ENCODE data around the gene TARBP1.
A peak's percentile ranks its signal among the peaks of the same experiment; 100 is the strongest.
"Not testable (repeated sequence)": the region's sequence is repeated elsewhere in the genome, so short reads cannot be mapped to it uniquely, and the experiment has no call there.

TARBP1 gene

GRCh38 chr1:234396092-234396491 is 82.9 kb downstream of the TARBP1 start:
- no peak for DNase-seq (ENCODE audit: low read depth in 2 of 3, low spot score in 2 of 3)

GRCh38 chr1:234395297-234395696 is 83.7 kb downstream of the TARBP1 start:
- no peak for DNase-seq (ENCODE audit: low read depth in 2 of 3, low spot score in 2 of 3)

- DNase-seq (ENCODE audit: low read depth in 2 of 3, low spot score in 2 of 3), result no peak
These were observed 85.8 kb downstream of the TARBP1 start for GRCh38 chr1:234393190-234393589.

- no peak for DNase-seq (ENCODE audit: low read depth in 2 of 3, low spot score in 2 of 3)
These were observed 90.9 kb downstream of the TARBP1 start for GRCh38 chr1:234388094-234388493.

- DNase-seq (ENCODE audit: low read depth in 2 of 3, low spot score in 2 of 3), result no peak
These were observed 92.9 kb downstream of the TARBP1 start for GRCh38 chr1:234386122-234386521.

- DNase-seq (ENCODE audit: low read depth in 2 of 3, low spot score in 2 of 3), result no peak
These were observed 97.1 kb downstream of the TARBP1 start for GRCh38 chr1:234381699-234382555.

- DNase-seq (ENCODE audit: low read depth in 2 of 3, low spot score in 2 of 3), result not testable (repeated sequence)
These were observed 99.3 kb downstream of the TARBP1 start for GRCh38 chr1:234379591-234380109.

GRCh38 chr1:234375672-234376071 is 103.3 kb downstream of the TARBP1 start:
- DNase-seq (ENCODE audit: low read depth in 2 of 3, low spot score in 2 of 3), result no peak

GRCh38 chr1:234373959-234374254 is 105.1 kb downstream of the TARBP1 start:
- DNase-seq (ENCODE audit: low read depth in 2 of 3, low spot score in 2 of 3), result no peak

- peak; percentile 80 to 87 (median 82) for DNase-seq (ENCODE audit: low read depth in 2 of 3, low spot score in 2 of 3)
These were observed 105.7 kb downstream of the TARBP1 start, which contains the start of gene COA6 for GRCh38 chr1:234373064-234373958. Gene COA6, plus strand, starts transcription at chr1:234373456. Its CDS starts 11 bp downstream, at chr1:234373467.

- no peak for DNase-seq (ENCODE audit: low read depth in 2 of 3, low spot score in 2 of 3)
These were observed 106.8 kb downstream of the TARBP1 start for GRCh38 chr1:234372011-234372757.

GRCh38 chr1:234371414-234371813 is 107.6 kb downstream of the TARBP1 start:
- no peak for DNase-seq (ENCODE audit: low read depth in 2 of 3, low spot score in 2 of 3)

GRCh38 chr1:234369784-234370183 is 109.2 kb downstream of the TARBP1 start:
- DNase-seq (ENCODE audit: low read depth in 2 of 3, low spot score in 2 of 3), result no peak

GRCh38 chr1:234369033-234369430 is 109.9 kb downstream of the TARBP1 start:
- DNase-seq (ENCODE audit: low read depth in 2 of 3, low spot score in 2 of 3), result no peak

- no peak for DNase-seq (ENCODE audit: low read depth in 2 of 3, low spot score in 2 of 3)
These were observed 110.5 kb downstream of the TARBP1 start for GRCh38 chr1:234368320-234369032.

- no peak for DNase-seq (ENCODE audit: low read depth in 2 of 3, low spot score in 2 of 3)
These were observed 116.4 kb downstream of the TARBP1 start for GRCh38 chr1:234362558-234362957.

GRCh38 chr1:234361102-234361603 is 117.8 kb downstream of the TARBP1 start:
- no peak for DNase-seq (ENCODE audit: low read depth in 2 of 3, low spot score in 2 of 3)

- DNase-seq (ENCODE audit: low read depth in 2 of 3, low spot score in 2 of 3), result no peak
These were observed 121.1 kb downstream of the TARBP1 start for GRCh38 chr1:234357831-234358230.

GRCh38 chr1:234356615-234357269 is 122.2 kb downstream of the TARBP1 start:
- not testable (repeated sequence) for DNase-seq (ENCODE audit: low read depth in 2 of 3, low spot score in 2 of 3)
